Activated naive CD8-positive, alpha-beta T cell treated with anti-CD3 and anti-CD28 coated beads for 36 hours (primary cell): ENCODE data around the gene HEXD. TPM values are rescaled to one million over a fixed set of nuclear protein-coding genes. Genes with fewer than 3 reads are reported as not detected.
"Not testable (repeated sequence)": the region's sequence is repeated elsewhere in the genome, so short reads cannot be mapped to it uniquely, and the experiment has no call there.

Experiments used
- DNase-seq: peaks from one replicate; pipeline ENCODE4 v3.0.0; 2021
- H3K27ac Mint-ChIP-seq: one replicate; pipeline ENCODE4 v1.8.0; 2022; ENCODE audit warnings: mild to moderate bottlenecking, moderate library complexity, mixed read lengths
- H3K27me3 Mint-ChIP-seq: one replicate; pipeline ENCODE4 v1.8.0; 2022; ENCODE audit warnings: mild to moderate bottlenecking, mixed read lengths
- H3K36me3 Mint-ChIP-seq: one replicate; pipeline ENCODE4 v1.8.0; 2021; ENCODE audit warnings: mild to moderate bottlenecking, mixed read lengths
- H3K4me1 Mint-ChIP-seq: one replicate; pipeline ENCODE4 v1.8.0; 2021; ENCODE audit warnings: mixed read lengths
- H3K4me3 Mint-ChIP-seq: one replicate; pipeline ENCODE4 v1.8.0; 2022; ENCODE audit warnings: mild to moderate bottlenecking, moderate library complexity, mixed read lengths
- H3K9me3 Mint-ChIP-seq: one replicate; pipeline ENCODE4 v1.8.0; 2022; ENCODE audit warnings: mixed read lengths
- total RNA-seq, 2 experiments: library from RNA; stranded (reverse); gene quantifications; one replicate each; pipeline ENCODE4 v1.2.3, GENCODE V29; 2021

Gene HEXD
- 10 to 100 TPM; 17.3 to 20.3 TPM for total RNA-seq

DNA sequence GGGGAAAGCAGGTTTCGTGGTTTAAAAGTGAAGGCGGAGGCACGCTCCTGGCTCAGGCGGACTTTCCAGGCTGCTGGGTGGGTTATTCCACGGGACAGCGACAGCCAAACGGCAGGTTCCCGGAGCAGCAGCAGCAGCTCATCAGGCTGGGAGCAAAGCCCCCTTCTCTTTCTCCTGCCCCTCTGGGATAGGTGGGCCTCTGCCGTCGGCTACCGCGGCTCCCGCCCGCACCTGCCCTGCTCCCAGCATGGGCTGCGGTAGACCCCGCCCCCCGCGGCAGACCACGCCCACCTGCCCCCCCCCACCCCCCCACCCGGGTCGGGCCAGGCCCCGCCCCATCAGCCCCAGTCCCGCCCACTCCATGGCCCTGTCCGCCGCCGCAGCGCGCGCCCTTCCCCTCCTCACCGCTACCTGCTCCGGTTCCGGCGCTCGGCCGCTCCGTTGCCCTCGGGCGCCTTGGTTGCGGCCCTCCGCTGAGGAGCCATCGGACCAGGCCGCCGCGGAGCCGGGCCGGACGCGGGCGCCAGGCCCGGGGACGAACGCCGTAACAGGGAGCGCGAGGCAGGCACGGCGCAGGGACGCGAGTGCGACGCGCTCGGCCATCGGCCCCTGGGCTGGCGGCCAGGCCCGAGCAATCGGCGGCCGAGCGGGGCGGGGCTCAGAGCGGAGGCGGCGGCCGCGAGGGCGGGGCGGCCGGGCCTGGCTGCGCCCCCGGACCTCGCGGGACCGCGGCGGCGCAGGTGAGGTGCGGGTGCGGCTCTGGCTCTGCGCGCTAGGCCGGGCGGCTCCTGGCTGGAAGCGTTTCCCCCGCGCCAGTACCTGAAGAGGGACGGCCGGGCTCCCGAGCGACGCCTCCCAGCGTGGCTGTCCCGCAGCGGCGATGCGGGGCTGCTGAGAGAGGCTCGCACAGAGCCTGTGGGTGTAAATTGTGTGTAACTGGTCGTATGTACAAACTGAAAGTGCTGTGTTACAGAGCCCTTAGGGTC, at the start of gene HEXD, which contains the start of gene OGFOD3:
TSS of gene HEXD (plus strand) at position 347 of the 986 bp plus-strand sequence. CDS start 1,453 bp downstream, outside the sequence.
TSS of gene OGFOD3 (minus strand) at position 586 of the 986 bp plus-strand sequence. CDS start at position 485, 101 bp downstream.
- Mint-ChIP-seq H3K9me3 (no peaks in the 10 kb centered on the region), H3K27ac (peak within 1 kb of the TSS; percentile 74), H3K36me3 (peaks cover 21% of the 10 kb centered on the region), H3K27me3 (no peaks in the 10 kb centered on the region), H3K4me3 (peak within 1 kb of the TSS; percentile 76), H3K4me1 (peaks cover 23% of the 10 kb centered on the region)
- DNase-seq = peak; percentile 94

DNA sequence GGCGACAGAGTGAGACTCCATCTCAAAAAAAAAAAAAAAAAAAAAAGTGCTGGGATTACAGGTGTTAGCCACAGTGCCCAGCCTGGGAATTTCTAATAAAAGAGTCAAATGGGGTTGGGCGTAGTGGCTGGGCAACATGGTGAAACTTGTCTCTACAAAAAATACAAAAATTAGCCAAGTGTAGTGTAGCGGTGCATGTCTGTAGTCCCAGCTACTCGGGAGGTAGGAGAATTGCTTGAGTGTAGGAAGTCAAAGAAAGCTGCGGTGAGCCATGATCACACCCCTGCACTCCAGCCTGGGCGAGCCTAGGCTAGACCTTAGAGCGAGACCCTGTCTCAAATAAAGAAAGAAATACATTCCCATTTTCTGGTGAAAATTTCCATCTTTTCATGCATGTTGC, 48.9 kb upstream of the HEXD start:
- Mint-ChIP-seq H3K9me3 (no peaks in the 10 kb centered on the region), H3K36me3 (no peaks in the 10 kb centered on the region), H3K27ac (no peak overlapping the region), H3K27me3 (peaks cover 45% of the 10 kb centered on the region), H3K4me1 (peaks cover 20% of the 10 kb centered on the region), H3K4me3 (no peak overlapping the region)
- DNase-seq = no peak

DNA sequence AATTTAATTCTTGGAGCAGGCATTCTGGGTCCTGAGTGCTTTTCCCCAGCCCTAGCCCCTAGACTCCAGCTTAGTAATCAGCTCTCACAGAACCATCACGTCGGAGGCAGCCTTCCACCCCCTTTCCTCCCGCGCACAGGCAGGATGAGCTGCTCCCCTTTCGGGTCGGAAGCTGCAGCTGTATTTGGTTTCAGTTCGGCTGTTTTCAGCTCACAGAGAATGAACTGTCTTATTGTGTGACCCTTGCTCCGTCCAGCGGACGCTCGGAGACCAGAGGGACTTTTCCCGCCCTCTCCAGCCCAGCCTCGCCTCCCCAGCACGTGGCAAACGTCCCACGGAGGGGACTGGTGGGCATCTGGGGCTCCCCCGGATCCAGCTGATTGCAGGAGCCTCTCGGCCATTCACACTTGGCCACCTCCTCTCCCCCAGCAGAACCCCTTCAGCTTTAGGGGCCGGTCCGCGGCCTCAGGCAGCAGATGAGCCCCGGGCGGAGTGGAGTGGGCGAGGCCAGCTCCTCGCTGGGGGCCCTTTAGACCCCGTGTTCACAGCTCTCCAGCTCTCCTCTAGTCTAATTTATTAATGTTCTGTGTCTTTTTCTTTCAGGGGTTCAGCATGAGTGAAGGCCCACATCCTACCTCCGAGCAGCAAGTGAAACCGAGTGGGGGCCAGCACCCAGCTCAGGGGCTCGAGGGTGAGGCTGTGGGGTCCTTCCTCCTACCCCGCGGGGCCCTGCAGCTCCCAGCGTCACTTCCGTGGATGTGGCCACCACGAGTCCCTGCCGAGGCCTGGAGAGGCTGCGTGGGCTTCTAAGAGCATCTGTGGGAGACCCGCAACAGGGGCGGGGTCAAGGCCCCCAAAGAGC, 47.4 kb upstream of the HEXD start:
- Mint-ChIP-seq H3K4me3 (peak overlapping the region; percentile 53), H3K27ac (no peak overlapping the region), H3K27me3 (peaks cover 49% of the 10 kb centered on the region), H3K9me3 (no peaks in the 10 kb centered on the region), H3K36me3 (no peaks in the 10 kb centered on the region), H3K4me1 (peaks cover 19% of the 10 kb centered on the region)
- DNase-seq = no peak

DNA sequence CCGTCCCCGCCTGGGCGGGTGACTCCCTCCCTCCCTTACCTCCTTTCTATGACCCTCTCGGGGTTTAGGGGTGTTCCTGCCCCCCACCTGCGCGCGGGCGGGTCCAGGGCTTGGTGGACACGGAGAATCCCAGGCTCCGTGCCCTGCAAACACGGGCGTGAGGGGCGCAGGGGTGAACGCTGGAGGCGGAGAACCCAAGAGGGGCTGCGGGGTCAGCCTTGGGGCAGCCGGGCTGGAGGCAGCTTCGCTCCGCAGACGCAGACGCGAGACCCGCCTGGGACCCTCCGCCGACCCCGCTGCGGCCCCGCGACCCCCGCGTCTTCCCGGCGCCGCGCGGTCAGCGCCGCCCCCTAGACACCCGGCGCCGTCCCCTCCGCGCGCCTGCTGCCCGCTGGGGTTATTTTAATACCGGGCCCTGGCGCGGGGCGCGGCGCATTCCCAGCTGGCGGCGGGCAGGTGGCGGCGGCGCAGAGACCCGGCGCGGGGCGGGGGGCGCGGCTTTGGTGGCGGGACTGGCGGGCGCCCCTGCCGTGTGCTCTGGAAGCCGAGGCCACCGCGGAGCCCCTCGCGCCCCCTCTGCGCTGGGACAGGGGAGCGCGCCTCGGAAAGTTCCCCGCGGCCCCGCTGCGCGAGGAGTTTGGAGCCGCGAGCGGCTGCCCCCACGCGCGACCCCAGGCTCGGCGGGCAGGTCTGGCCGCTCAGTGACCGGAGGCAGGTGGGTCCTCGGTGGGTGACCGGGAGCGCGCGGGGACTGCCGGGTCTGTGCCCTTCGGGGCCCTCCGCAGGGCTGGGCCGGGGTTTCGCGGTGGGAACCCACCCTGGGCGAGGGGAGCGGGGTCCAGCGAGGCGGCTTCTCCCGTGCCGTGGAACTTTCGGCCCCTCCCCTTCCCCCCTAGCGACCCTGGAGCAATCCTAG, 46.6 kb upstream of the HEXD start, which contains the start of gene UTS2R:
TSS of gene UTS2R (plus strand) at position 433 of the 916 bp plus-strand sequence. CDS start 2,560 bp downstream, outside the sequence.
- Mint-ChIP-seq H3K27me3 (peaks cover 58% of the 10 kb centered on the region), H3K27ac (no peak within 1 kb of the TSS), H3K4me1 (peaks cover 16% of the 10 kb centered on the region), H3K36me3 (no peaks in the 10 kb centered on the region), H3K9me3 (no peaks in the 10 kb centered on the region), H3K4me3 (peak within 1 kb of the TSS; percentile 53)
- no peak for DNase-seq

DNA sequence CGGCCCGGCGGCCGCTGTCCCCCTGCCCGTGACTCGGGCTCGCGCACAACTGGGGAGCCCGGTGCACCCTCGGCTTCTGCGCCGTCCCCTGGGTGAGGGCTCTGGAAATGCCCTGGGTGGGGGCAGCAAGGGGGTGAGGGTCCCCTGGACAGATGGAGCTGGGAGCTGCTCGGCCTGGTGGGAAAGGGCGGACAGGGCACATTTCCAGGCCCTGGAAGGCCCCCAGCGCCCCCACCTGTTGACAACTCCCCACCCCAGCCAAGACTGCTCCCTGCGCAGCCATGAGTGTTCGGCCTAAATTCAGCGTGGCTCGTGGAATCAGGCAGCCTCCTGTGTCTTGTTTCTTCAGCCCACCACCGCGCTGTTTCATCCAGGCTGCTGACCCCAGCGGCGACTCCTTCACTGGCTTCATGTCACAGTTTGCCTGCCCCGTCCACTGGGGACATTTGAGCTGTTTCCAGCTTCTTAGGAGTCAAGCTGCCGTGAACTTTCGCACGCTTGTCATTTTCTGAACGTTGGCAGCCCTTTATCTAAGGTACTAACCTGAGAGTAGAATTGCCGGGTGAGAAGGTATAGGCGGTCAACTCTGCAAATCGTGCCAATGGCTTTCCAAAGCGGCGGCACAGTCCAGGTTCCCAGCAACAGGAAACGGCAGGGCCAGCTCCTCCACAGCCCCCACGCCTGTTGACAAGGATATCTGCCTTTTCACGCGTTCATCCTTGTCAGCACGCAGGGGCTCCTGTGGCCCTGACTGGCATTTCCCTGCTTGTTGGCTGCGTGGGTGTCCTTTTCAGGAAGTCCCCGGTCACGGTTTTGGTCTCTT, 45.7 kb upstream of the HEXD start:
- DNase-seq = no peak
- Mint-ChIP-seq H3K27ac (no peak overlapping the region), H3K9me3 (no peaks in the 10 kb centered on the region), H3K27me3 (peaks cover 60% of the 10 kb centered on the region), H3K4me3 (no peak overlapping the region), H3K36me3 (no peaks in the 10 kb centered on the region), H3K4me1 (peaks cover 16% of the 10 kb centered on the region)

DNA sequence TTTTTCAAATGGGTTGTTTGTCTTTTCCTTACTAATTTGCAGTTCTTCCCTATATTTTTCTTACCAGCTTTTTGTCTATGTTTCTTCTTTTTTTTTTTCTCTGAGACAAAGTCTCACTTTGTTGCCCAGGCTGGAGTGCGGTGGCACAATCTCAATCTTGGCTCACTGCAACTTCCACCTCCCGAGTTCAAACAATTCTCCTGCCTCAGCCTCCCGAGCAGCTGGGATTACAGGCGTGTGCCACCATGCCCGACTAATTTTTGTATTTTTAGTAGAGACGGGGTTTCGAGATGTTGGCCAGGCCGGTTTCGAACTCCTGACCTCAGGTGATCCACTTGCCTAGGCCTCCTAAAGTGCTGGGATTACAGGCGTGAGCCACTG, 45.1 kb upstream of the HEXD start:
- peaks cover 16% of the 10 kb centered on the region for H3K4me1 Mint-ChIP-seq
- H3K27ac Mint-ChIP-seq, DNase-seq, H3K36me3 Mint-ChIP-seq, H3K9me3 Mint-ChIP-seq, H3K4me3 Mint-ChIP-seq: not testable (repeated sequence)
- peaks cover 62% of the 10 kb centered on the region for H3K27me3 Mint-ChIP-seq

DNA sequence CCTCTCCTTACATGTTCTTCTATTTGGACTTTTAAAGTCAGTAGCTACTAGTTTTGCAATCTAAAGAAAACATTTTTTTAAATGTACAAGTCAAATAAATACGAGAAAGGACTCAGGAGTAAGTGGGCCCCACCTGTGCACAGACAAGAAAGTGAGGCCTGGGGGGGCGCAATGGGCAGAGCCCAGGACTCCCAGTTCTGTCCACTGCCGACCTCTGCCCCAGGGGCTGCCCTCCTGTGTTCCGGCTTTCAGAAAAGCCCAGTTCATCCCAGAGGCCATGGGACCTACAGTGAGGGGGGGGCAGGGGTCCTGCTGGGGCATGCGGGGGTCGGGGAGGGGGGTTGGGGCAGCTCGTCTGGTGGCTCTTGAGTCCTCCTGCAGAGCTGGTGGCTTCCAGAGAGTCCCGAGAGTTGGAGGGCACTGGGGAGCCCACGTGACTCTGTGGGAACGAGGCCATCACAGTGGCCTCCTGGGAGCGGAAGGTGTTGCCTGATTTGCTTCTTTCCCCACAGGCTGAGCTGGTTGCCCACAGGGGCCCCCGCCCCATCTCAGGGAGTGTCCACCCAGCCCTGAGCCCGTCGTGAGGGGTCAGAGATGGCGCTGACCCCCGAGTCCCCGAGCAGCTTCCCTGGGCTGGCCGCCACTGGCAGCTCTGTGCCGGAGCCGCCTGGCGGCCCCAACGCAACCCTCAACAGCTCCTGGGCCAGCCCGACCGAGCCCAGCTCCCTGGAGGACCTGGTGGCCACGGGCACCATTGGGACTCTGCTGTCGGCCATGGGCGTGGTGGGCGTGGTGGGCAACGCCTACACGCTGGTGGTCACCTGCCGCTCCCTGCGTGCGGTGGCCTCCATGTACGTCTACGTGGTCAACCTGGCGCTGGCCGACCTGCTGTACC, 44.2 kb upstream of the HEXD start:
- H3K9me3 Mint-ChIP-seq = no peaks in the 10 kb centered on the region
- peaks cover 16% of the 10 kb centered on the region for H3K4me1 Mint-ChIP-seq
- peaks cover 65% of the 10 kb centered on the region for H3K27me3 Mint-ChIP-seq
- no peak for DNase-seq
- H3K36me3 Mint-ChIP-seq = no peaks in the 10 kb centered on the region
- no peak overlapping the region for H3K4me3 Mint-ChIP-seq
- H3K27ac Mint-ChIP-seq = no peak overlapping the region

DNA sequence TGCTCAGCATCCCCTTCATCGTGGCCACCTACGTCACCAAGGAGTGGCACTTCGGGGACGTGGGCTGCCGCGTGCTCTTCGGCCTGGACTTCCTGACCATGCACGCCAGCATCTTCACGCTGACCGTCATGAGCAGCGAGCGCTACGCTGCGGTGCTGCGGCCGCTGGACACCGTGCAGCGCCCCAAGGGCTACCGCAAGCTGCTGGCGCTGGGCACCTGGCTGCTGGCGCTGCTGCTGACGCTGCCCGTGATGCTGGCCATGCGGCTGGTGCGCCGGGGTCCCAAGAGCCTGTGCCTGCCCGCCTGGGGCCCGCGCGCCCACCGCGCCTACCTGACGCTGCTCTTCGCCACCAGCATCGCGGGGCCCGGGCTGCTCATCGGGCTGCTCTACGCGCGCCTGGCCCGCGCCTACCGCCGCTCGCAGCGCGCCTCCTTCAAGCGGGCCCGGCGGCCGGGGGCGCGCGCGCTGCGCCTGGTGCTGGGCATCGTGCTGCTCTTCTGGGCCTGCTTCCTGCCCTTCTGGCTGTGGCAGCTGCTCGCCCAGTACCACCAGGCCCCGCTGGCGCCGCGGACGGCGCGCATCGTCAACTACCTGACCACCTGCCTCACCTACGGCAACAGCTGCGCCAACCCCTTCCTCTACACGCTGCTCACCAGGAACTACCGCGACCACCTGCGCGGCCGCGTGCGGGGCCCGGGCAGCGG, 43.4 kb upstream of the HEXD start:
- H3K9me3 Mint-ChIP-seq = no peaks in the 10 kb centered on the region
- H3K27me3 Mint-ChIP-seq = peaks cover 60% of the 10 kb centered on the region
- H3K4me1 Mint-ChIP-seq = peaks cover 16% of the 10 kb centered on the region
- H3K4me3 Mint-ChIP-seq = no peak overlapping the region
- no peak overlapping the region for H3K27ac Mint-ChIP-seq
- no peak for DNase-seq
- H3K36me3 Mint-ChIP-seq = no peaks in the 10 kb centered on the region

DNA sequence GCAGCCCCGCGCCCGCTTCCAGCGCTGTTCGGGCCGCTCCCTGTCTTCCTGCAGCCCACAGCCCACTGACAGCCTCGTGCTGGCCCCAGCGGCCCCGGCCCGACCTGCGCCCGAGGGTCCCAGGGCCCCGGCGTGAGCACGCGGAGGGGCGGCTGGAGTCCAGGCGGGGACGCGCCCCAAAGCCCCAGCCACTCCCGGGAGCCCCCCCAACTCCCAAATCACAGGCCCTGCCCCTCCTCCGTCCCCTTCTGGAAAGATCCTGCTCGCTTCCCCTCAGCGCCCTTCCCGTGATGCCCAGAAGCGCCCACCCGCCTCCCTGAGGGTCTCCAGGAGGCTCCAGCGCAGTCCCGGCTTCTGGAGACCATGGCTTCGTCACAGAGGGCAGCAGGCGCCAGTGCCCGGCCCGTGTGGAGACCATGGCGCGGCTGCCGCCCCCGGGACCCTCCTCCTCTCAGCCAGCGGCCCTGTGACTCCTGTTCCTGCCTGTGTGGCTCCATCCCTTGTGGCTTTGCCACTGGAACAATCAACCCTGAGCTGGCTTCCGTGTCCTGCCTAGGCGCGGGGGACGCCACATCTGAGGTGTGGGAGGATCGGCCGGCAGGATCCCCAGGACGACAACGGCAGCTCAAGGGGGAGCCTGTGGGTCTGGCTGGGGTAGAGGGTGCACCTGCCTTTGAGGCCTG, 42.6 kb upstream of the HEXD start:
- Mint-ChIP-seq H3K27ac (no peak overlapping the region), H3K4me3 (no peak overlapping the region), H3K27me3 (peaks cover 61% of the 10 kb centered on the region), H3K9me3 (no peaks in the 10 kb centered on the region), H3K36me3 (no peaks in the 10 kb centered on the region), H3K4me1 (peaks cover 15% of the 10 kb centered on the region)
- no peak for DNase-seq

DNA sequence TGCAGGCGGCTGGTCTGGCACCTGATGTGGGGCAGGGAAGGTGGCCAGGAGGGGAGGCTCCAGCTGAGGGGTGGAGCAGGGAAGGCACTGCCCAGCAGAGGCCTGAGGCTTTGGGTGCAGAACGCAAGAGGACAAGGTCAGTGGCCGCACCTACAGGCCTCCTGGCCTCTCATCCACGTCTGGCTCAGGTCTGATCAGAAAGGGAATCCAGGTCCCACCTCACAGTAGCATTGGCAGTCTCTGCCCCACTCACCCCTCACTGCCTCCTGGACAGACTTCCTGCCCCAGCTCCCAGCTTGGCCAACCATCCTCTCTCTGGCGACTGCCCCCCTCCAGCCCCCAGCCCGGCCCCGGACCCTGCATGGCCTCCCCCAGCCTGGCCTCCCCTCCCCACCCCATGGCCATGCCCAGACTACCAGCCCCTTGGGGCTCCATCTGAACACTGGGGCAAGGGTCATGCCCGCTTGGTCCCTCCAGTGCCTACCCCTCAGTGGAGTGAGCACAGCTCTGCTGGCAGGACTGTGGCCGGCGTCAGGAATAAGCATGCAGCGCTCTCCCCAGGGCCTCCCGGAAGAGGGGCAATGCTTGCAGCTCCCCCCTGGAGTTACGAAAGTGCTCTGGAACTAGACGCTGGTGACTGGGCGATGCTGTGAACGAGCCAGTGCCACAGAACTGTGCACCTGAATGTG, 42.0 kb upstream of the HEXD start:
- H3K4me3 Mint-ChIP-seq = no peak overlapping the region
- no peak for DNase-seq
- no peaks in the 10 kb centered on the region for H3K36me3 Mint-ChIP-seq
- H3K9me3 Mint-ChIP-seq = no peaks in the 10 kb centered on the region
- no peak overlapping the region for H3K27ac Mint-ChIP-seq
- peaks cover 61% of the 10 kb centered on the region for H3K27me3 Mint-ChIP-seq
- peaks cover 9% of the 10 kb centered on the region for H3K4me1 Mint-ChIP-seq

DNA sequence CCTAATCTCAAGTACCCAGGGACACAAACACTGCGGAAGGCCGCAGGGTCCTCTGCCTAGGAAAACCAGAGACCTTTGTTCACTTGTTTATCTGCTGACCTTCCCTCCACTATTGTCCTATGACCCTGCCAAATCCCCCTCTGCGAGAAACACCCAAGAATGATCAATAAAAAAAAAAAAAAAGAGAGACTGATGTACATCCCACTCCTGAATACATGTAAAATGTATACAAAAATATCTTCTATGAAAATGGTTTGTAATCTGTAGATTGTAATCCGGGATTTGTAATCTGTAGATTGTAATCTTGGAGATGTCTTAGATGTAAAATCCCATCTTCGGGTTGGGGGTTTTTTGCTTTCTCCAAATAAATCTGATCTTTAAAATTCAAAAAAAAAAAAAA, 40.9 kb upstream of the HEXD start:
- H3K36me3 Mint-ChIP-seq, DNase-seq, H3K4me1 Mint-ChIP-seq, H3K27ac Mint-ChIP-seq, H3K4me3 Mint-ChIP-seq, H3K9me3 Mint-ChIP-seq: not testable (repeated sequence)
- H3K27me3 Mint-ChIP-seq = peaks cover 65% of the 10 kb centered on the region
